Type B pancreatic cell (in vitro differentiated cells): ENCODE results near the gene SIPA1. TPM values are rescaled to one million over a fixed set of nuclear protein-coding genes. Genes with fewer than 3 reads are reported as not detected.
A peak's percentile ranks its signal among the peaks of the same experiment; 100 is the strongest.

Source experiments
- DNase-seq: peaks from one replicate; pipeline ENCODE4 v3.0.0; 2021; ENCODE audit warnings: mixed read lengths; ENCODE audit not compliant: unreplicated experiment; ENCODE audit errors: extremely low spot score
- H3K27ac Mint-ChIP-seq: 2 replicates; pipeline ENCODE4 v1.8.0; 2021; ENCODE audit warnings: mild to moderate bottlenecking, mixed read lengths
- H3K27me3 Mint-ChIP-seq: 2 replicates; pipeline ENCODE4 v1.8.0; 2021; ENCODE audit warnings: mixed read lengths
- H3K36me3 Mint-ChIP-seq: 2 replicates; pipeline ENCODE4 v1.8.0; 2021; ENCODE audit warnings: mixed read lengths
- H3K4me1 Mint-ChIP-seq: one replicate; pipeline ENCODE4 v1.8.0; 2021; ENCODE audit warnings: mixed read lengths; ENCODE audit not compliant: unreplicated experiment
- H3K4me3 Mint-ChIP-seq: 2 replicates; pipeline ENCODE4 v1.8.0; 2021; ENCODE audit warnings: mild to moderate bottlenecking, mixed read lengths
- H3K9me3 Mint-ChIP-seq: 2 replicates; pipeline ENCODE4 v1.8.0; 2021; ENCODE audit warnings: mixed read lengths
- total RNA-seq: library from RNA; stranded (reverse); gene quantifications from 2 replicates; pipeline ENCODE4 v1.2.1, GENCODE V29; 2021; ENCODE audit warnings: low replicate concordance
- TF ChIP-seq, protein P1 (sequence below): fragments of 200-600 bp; sonication (generic); conservative IDR thresholded peaks from 2 replicates; pipeline ENCODE4 v1.5.0; 2021; ENCODE audit warnings: antibody characterized with exemption, mild to moderate bottlenecking

SIPA1 gene
- total RNA-seq, 1 donor from 2014 or later: 26.8 TPM

- no peak overlapping the region for H3K27ac Mint-ChIP-seq
- peaks cover 15% of the 10 kb centered on the region for H3K27me3 Mint-ChIP-seq
- H3K4me1 Mint-ChIP-seq: peaks cover 10% of the 10 kb centered on the region
- no peaks in the 10 kb centered on the region for H3K9me3 Mint-ChIP-seq
- DNase-seq: no peak
- H3K36me3 Mint-ChIP-seq: no peaks in the 10 kb centered on the region
- TF ChIP-seq, protein P1, sequence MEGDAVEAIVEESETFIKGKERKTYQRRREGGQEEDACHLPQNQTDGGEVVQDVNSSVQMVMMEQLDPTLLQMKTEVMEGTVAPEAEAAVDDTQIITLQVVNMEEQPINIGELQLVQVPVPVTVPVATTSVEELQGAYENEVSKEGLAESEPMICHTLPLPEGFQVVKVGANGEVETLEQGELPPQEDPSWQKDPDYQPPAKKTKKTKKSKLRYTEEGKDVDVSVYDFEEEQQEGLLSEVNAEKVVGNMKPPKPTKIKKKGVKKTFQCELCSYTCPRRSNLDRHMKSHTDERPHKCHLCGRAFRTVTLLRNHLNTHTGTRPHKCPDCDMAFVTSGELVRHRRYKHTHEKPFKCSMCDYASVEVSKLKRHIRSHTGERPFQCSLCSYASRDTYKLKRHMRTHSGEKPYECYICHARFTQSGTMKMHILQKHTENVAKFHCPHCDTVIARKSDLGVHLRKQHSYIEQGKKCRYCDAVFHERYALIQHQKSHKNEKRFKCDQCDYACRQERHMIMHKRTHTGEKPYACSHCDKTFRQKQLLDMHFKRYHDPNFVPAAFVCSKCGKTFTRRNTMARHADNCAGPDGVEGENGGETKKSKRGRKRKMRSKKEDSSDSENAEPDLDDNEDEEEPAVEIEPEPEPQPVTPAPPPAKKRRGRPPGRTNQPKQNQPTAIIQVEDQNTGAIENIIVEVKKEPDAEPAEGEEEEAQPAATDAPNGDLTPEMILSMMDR: peak; percentile 58
- H3K4me3 Mint-ChIP-seq: peak overlapping the region; percentile 57
Measured at GRCh38 chr11:65591939-65592857, 45.7 kb upstream of the SIPA1 start.

DNA sequence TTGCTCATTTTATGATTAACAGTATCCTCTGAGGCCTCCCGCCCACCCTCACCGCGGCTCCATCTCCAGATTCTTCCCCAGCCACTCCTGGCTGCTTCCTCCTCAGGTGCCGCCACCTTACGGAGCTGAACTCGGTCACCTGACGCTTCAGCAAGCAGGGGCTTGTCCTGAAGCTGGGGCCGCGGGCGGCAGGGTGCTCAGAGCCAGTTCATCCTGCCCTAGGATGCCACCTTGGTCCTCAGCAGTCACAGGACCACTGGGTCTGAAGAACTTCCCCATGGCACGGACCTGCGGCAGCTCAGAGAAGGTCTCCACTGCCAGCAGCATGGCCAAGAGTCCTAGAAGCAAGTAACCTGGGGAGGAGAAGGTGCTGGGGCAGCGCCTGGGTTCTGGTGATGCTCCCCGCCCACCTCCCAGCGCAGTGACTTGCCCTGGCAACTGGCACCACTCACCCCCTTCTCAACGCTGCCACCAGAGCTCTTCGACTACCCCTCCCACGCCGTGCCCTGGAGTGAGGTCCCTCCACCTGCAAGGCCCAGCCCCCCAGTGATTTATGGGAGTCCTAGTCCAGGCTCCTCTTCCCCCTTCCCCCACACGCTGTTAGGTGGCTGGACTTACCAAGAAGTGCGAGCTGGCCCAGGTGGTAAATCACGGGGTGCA is 44.9 kb upstream of the SIPA1 start:
- Mint-ChIP-seq H3K27me3 (peaks cover 15% of the 10 kb centered on the region), H3K4me3 (peak overlapping the region; percentile 47), H3K9me3 (no peaks in the 10 kb centered on the region), H3K27ac (no peak overlapping the region), H3K4me1 (peaks cover 10% of the 10 kb centered on the region), H3K36me3 (no peaks in the 10 kb centered on the region)
- TF ChIP-seq, protein P1: no peak
- DNase-seq: no peak

- Mint-ChIP-seq H3K4me1 (peaks cover 4% of the 10 kb centered on the region), H3K9me3 (no peaks in the 10 kb centered on the region), H3K36me3 (no peaks in the 10 kb centered on the region), H3K4me3 (no peak overlapping the region), H3K27me3 (peaks cover 15% of the 10 kb centered on the region), H3K27ac (no peak overlapping the region)
- TF ChIP-seq, protein P1: peak; percentile 74
- no peak for DNase-seq
Measured at GRCh38 chr11:65593518-65594414, 44.1 kb upstream of the SIPA1 start.

- no peak overlapping the region for H3K4me3 Mint-ChIP-seq
Measured at GRCh38 chr11:65595131-65595530, 42.8 kb upstream of the SIPA1 start.

More at GRCh38 chr11:65595131-65595530, 42.8 kb upstream of the SIPA1 start:
- DNase-seq: no peak
- TF ChIP-seq, protein P1: no peak
- Mint-ChIP-seq H3K9me3 (no peaks in the 10 kb centered on the region), H3K4me1 (peaks cover 4% of the 10 kb centered on the region), H3K36me3 (no peaks in the 10 kb centered on the region), H3K27ac (no peak overlapping the region), H3K27me3 (peaks cover 15% of the 10 kb centered on the region)
